ENCODE data around the gene DSE.
"Not testable (repeated sequence)": the region's sequence is repeated elsewhere in the genome, so short reads cannot be mapped to it uniquely, and the experiment has no call there.

The DSE gene

DNA sequence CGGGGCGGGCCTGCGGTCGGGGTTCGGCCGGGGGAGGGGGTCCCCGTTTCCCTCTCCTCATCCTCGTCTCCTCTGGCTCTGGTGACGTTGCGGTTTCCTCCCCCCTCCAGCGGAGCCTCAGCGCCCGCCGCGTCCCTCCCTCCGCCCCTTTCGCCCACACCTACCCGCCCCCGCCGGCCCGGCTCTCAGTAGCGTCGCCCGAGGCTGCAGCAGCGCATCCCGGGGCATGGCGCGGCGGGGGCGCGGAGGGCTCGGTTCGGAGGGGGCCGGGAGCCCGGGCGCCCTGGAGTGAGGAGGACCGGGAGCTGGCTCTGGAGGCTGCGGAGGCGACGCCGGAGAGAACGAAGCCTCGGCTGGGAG lies at the start of gene DSE:
Gene DSE (plus strand): TSS at position 188 of the 360 bp plus-strand sequence. CDS start 28,304 bp downstream, outside the sequence.
- no peak for FAIRE-seq

DNA sequence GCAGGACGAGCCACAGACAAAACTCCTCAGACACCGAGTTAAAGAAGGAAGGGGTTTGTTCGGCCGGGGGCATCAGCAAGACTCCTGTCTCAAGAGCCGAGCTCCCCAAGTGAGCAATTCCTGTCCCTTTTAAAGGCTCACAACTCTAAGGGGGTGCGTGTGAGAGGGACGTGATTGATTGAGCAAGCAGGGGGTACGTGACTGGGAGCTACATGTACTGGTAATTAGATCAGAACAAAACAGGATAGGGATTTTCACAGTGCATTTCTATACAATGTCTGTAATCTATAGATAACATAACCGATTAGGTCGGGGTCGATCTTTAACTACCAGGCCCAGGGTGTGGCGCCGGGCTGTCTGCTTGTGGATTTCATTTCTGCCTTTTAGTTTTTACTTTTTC lies 48.8 kb upstream of the DSE start:
- not testable (repeated sequence) for FAIRE-seq

GRCh38 chr6:116323863-116324262 lies 46.9 kb upstream of the DSE start:
- no peak for FAIRE-seq

DNA sequence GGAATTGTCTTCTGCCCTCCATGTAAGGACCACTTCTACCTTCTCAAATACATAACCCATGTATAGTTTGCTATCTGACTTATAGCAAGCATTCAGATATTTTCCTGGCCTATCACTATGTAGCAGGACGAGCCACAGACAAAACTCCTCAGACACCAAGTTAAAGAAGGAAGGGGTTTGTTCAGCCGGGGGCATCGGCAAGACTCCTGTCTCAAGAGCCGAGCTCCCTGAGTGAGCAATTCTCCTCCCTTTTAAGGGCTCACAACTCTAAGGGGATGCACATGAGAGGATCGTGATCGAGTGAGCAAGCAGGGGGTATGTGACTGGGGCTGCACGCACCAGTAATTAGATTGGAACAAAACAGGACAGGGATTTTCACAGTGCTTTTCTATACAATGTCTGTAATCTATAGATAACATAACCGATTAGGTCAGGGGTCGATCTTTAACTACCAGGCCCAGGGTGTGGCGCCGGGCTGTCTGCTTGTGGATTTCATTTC lies 45.1 kb upstream of the DSE start:
- FAIRE-seq: not testable (repeated sequence)

- no peak for FAIRE-seq
Observed at GRCh38 chr6:116326181-116326671, 44.5 kb upstream of the DSE start.

DNA sequence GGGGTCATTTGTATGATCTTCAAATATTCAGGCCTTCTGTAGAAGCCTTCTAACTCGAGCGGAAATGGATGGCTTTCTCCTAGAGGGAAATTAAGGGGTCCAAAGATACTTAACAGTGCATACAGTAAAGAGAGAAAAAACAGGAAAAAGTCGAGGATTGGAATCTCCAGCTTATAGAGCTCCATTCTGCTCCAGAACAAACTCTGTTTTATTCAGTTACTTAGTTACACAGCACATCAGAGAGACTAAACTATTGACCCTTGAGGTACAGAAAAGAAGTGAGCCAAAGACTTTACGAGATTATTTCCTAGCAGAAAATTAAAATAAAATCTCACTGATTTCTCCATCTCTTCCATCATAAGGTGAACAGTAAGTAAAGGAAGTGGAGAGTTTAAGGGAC lies 43.8 kb upstream of the DSE start:
- no peak for FAIRE-seq

GRCh38 chr6:116327803-116328527 lies 42.8 kb upstream of the DSE start:
- FAIRE-seq: no peak

DNA sequence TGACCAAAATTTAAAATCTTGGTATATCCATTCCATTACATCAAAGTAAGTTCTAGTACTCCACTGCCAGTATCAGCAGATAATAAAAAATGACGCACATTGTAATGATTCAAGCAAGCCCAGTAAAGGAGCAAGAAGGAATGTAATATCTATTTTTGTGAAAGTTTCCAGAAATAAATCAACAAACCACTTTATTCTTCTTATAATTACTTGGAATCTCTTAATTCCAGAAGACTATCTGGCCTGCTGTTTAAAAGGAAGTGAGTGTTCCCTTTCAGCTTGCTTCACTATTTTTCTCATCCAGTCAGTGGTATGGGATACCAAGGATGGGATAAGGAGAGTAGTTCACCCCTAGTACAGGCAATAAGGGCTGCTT lies 42.2 kb upstream of the DSE start:
- FAIRE-seq: no peak

DNA sequence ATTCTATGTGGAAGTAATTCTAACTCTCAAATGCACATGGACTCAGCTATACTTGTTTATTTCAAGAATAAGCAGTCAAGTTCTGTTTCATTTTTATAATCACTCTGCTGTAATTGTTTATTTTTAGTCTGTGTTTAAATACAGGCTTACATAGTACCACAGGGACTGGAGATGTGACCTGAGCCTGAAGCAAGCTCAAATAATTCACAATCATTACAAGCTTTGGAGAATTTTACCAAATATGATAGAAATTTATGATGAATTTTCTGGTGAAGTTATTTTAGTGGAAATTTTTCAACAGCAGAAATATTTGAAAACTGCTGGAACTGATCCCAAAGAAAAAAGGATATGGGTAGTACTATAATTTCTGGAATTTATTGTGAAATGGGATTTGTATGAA lies 41.6 kb upstream of the DSE start:
- no peak for FAIRE-seq

DNA sequence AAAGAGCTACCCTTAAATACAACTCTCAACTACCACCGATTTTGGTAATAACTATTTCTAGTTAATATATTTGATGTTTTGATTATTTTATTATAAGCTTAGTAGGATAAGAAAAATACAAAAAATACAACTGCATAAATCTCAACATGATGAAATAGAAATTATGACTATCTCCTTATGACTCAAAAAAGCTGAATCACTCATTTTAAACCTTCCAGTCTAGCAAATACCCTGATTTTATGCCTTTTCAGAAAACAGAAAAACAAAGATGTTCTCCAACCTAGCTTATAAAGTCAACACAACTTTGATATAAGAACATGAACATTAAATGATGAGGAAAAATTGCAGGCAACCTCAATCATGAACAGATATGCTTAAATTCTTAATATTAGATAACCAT lies 40.2 kb upstream of the DSE start:
- no peak for FAIRE-seq

DNA sequence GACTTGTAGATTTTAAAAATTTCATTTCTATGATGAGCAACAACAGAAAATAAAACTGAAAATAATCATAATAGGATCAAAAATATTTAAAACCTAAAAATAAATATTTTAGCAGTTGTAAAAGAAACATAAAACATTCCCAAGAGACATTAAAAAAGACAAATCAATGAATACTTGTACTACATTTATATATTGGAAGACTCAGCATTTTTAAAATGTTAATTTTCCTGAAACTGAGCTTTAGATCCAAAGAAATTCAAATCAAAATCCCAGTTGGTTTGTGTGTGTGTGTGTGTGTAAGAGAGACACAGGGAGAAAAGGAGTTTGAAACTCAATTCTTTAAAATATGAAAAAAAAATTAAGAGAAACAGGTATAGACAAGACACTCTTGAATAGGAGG lies 38.7 kb upstream of the DSE start:
- no peak for FAIRE-seq

DNA sequence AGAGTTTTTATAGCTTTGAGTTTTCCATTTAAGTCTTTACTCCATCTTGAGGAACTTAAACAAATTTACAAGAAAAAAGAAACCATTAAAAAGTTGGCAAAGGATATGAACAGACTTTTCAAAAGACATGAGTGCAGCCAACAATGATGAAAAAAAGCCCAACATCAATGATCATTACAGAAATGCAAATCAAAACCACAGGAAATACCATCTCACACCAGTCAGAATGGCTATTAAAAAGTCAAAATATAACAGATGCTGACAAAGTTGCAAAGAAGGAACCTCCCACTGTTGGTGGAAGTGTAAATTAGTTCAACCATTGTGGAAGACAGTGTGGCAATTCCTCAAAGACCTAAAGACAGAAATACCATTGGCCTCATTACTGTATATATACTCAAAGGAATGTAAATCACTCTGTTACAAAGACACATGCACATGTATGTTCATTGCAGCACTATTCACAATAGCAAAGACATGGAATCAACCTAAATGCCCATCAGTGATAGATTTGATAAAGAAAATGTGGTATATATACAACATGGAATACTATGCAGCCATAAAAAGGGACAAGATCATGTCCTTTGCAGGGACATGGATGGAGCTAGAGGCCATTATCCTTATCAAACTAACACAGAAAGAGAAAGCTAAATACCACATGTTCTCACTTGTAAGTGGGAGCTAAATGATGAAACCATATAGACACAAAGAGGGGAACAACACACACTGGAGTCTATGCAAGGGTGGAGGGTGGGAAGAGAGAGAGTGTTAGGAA lies 35.9 kb upstream of the DSE start:
- FAIRE-seq: not testable (repeated sequence)

GRCh38 chr6:116335612-116336215 lies 35.0 kb upstream of the DSE start:
- FAIRE-seq: no peak

DNA sequence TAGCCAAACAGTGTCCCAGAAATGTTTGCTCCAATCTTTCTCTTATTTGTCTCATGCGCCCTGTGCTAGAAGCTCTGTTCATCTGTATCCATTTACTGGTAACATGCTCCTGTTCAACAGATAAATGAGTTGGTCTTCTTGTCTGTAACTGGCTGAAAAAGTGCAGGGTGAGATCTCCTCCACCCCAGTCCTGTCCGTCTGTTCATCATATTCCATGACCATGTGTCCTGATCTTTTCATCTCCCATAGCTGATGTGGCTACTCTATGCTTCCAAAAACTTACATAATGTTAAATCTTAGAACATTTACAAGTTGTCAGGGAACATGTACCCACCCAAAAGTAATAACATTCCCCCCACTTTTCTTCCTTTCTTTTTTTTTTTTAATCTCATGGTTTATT lies 31.8 kb upstream of the DSE start:
- FAIRE-seq: no peak

GRCh38 chr6:116340625-116341024 lies 30.1 kb upstream of the DSE start:
- not testable (repeated sequence) for FAIRE-seq

DNA sequence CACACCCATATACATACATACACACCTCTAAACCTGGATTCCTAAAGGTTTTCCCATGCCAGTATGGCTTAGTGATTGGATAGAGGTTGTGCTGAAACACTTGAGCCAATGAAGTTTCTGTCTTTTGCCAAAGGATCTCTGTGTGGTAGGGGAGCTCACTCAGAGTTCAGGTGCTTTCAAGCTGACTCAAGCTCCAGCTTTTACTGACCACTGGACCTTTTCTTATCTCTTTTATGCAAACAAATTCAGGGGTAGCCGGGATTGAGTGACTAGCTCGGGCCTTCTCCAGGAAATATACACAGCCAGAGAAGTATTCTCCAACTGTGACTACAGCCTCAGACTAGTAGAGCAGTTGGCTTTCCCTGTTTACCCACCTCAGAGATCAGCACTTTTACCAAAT lies 21.5 kb upstream of the DSE start:
- FAIRE-seq: no peak

GRCh38 chr6:116351101-116351500 lies 19.6 kb upstream of the DSE start:
- FAIRE-seq: no peak

GRCh38 chr6:116352515-116353471 lies 18.0 kb upstream of the DSE start:
- FAIRE-seq: no peak

- FAIRE-seq: no peak
Observed at GRCh38 chr6:116354236-116354635, 16.5 kb upstream of the DSE start.

DNA sequence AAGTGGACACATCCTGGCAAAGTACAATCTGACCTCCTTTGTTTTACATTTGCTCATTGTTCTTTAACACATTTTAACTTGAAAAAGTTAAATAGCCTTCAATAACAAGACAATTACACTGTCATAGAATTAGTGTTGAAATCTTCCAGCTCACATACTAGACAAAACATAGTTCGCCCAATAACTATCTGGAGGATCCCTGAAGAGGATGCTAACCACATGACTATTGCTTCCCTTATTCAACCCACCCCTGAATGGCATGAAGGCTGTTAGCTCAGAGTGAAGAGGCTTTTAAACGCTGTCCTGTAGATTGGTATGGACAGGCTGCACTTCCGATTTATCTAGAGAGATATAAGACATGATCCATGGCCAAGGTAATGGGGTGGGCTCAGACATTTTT lies 15.0 kb upstream of the DSE start:
- no peak for FAIRE-seq

DNA sequence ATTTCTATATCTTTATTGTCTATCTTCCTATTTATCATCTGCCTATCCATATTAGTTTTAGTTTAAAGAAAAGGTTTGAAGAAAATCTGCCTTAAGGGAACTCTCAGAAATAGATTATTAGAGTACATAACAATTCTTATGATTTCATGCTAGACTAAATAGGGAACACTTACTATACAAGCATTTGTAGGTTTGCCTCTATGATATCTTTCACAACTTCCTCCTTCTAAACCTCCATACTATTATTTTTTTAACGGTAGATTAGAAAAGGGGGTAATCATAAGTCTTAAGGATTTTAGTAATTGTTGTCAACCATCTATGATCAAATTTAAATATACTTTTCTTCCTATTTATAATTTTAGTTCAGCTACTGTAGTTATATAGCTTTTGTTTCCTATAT lies 11.6 kb upstream of the DSE start:
- no peak for FAIRE-seq

- FAIRE-seq: no peak
Observed at GRCh38 chr6:116359835-116360234, 10.9 kb upstream of the DSE start.

- FAIRE-seq: no peak
Observed at GRCh38 chr6:116362276-116362675, 8.5 kb upstream of the DSE start.
